HL-60 (cell line): ENCODE measurements around the gene RPL22.
A peak's percentile ranks its signal among the peaks of the same experiment; 100 is the strongest.

Experiments
- GABPA ChIP-seq: IDR thresholded peaks from 2 replicates; pipeline ENCODE4 v1.6.1; 2012; ENCODE audit warnings: low read depth
- POLR2AphosphoS5 ChIP-seq: IDR thresholded peaks from 2 replicates; pipeline ENCODE4 v1.6.1; 2012; ENCODE audit warnings: low read depth
- TF ChIP-seq, protein P1 (sequence below): IDR thresholded peaks from one replicate; pipeline ENCODE4 v1.5.1; 2011; ENCODE audit warnings: low read length, control low read depth, inconsistent platforms; ENCODE audit not compliant: insufficient read depth
- TF ChIP-seq, protein P2 (sequence below): IDR thresholded peaks from 2 replicates; pipeline ENCODE4 v1.6.1; 2012; ENCODE audit warnings: low read depth; ENCODE audit not compliant: insufficient replicate concordance

DNA sequence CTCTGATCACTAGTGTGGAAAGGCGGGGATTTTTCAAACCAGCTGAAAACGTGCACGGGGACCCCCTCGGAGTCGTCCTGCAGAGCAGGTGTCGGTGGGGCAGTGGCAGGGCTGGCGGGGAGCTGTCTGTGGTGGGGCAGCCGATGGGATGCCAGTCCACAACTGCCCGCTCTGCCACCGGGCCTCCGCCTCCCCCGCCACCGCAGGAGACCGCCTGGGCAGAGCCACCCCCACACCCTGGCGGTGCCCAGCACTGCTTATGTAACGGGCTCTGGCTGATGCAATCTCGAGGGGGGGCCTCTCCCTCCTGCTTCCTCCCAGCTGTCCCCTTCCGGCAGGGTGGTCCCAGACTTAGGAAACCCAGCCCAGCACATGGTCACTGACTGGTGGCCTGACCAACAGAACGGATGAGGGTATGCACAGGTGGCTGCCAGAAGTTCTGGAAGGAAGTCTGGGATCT is 28.6 kb downstream of the RPL22 start:
- TF ChIP-seq, protein P1, sequence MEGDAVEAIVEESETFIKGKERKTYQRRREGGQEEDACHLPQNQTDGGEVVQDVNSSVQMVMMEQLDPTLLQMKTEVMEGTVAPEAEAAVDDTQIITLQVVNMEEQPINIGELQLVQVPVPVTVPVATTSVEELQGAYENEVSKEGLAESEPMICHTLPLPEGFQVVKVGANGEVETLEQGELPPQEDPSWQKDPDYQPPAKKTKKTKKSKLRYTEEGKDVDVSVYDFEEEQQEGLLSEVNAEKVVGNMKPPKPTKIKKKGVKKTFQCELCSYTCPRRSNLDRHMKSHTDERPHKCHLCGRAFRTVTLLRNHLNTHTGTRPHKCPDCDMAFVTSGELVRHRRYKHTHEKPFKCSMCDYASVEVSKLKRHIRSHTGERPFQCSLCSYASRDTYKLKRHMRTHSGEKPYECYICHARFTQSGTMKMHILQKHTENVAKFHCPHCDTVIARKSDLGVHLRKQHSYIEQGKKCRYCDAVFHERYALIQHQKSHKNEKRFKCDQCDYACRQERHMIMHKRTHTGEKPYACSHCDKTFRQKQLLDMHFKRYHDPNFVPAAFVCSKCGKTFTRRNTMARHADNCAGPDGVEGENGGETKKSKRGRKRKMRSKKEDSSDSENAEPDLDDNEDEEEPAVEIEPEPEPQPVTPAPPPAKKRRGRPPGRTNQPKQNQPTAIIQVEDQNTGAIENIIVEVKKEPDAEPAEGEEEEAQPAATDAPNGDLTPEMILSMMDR: no peak
- TF ChIP-seq, protein P2, sequence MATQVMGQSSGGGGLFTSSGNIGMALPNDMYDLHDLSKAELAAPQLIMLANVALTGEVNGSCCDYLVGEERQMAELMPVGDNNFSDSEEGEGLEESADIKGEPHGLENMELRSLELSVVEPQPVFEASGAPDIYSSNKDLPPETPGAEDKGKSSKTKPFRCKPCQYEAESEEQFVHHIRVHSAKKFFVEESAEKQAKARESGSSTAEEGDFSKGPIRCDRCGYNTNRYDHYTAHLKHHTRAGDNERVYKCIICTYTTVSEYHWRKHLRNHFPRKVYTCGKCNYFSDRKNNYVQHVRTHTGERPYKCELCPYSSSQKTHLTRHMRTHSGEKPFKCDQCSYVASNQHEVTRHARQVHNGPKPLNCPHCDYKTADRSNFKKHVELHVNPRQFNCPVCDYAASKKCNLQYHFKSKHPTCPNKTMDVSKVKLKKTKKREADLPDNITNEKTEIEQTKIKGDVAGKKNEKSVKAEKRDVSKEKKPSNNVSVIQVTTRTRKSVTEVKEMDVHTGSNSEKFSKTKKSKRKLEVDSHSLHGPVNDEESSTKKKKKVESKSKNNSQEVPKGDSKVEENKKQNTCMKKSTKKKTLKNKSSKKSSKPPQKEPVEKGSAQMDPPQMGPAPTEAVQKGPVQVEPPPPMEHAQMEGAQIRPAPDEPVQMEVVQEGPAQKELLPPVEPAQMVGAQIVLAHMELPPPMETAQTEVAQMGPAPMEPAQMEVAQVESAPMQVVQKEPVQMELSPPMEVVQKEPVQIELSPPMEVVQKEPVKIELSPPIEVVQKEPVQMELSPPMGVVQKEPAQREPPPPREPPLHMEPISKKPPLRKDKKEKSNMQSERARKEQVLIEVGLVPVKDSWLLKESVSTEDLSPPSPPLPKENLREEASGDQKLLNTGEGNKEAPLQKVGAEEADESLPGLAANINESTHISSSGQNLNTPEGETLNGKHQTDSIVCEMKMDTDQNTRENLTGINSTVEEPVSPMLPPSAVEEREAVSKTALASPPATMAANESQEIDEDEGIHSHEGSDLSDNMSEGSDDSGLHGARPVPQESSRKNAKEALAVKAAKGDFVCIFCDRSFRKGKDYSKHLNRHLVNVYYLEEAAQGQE: peak; percentile 50
- TF ChIP-seq POLR2AphosphoS5 (peak; percentile 72), GABPA (no peak)
